GM21447 (cell line): ENCODE measurements around the gene KIF1A.

Source experiments
- ATAC-seq: cut with Tn5 transposase; IDR thresholded peaks from one replicate; pipeline ENCODE4 v1.9.1; 2021; ENCODE audit not compliant: unreplicated experiment

KIF1A gene

GRCh38 chr2:240819126-240819857 is 727 bp downstream of the KIF1A start:
- no peak for ATAC-seq

DNA sequence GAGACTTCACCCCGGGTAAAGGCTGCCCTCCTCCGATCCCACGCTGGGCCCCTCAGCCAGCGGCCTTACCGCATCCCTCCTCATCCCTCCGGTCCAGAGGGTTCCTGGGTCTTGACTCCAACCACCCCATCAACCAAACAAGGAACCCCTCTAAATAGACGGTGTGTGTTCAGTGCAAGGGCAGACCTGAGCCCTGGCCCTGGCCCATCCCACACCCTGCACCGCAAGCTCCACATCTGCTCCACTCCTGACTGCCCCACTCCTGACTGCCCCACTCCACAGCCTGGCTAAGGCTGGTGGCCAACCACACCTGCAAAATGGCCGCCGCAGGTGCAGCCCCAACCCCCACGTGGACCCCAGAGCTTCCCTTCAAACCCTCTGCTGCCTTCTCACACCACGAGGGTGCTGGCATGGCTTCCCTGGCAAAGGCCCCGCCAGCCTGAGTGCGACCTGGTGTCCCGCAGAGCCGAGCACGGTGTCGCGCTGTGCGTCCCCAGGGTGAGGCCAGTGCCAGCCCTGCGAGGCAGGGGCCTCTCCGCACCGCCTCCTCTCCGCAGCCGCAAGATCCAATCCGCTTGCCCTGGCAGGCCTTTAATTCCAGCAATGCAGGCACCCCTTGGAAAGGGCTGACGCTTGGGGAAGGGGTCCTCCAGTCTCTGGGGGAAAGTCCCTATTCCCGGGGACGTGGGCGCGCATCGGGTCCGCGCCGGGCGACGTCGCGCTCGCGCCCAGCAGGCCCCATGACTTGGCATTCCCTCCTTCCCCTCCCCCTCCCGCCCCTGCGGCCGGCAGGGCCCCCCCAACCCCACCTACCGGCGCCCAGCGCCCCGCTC is 1.5 kb downstream of the KIF1A start:
- no peak for ATAC-seq

DNA sequence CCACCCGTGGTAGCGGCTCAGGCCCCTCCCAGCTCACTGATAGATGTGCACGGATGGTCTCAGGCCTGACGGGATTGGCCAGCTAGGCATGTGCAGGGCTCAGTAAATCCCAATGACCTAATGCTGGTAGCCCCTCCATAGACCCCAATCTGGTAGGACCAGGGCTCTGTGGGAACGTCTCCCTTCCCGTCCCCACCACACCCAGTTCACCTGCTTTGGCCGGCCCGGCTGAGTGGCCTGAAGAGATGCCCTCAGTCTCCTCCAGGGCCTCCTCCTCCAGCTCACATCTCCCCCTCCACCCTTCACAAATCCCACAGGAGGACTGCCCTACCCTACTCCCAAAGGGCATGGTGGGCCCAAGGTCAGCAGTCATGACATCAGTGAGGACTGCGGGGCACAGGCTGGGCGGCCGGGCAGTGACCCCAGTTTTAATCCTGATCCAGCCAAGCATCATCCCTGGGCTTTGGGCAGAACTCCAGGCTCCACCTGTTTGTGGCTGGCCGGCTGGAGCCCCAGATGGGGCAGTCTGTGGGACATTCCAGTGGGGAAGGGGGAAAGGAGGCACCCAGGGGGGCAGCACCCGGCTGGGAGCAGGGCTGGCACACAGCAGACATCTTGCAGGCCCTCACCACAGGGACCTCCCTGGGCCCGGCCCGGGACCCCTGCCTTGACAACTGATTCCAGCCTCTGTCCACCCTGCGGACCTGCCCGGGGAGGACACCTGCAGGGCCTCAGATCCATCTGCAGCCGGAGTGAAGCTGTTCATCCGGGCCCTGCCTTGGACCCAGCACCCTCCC is 2.3 kb downstream of the KIF1A start:
- ATAC-seq, result no peak

- ATAC-seq, result no peak
These were observed 3.2 kb downstream of the KIF1A start for GRCh38 chr2:240816584-240817495.

DNA sequence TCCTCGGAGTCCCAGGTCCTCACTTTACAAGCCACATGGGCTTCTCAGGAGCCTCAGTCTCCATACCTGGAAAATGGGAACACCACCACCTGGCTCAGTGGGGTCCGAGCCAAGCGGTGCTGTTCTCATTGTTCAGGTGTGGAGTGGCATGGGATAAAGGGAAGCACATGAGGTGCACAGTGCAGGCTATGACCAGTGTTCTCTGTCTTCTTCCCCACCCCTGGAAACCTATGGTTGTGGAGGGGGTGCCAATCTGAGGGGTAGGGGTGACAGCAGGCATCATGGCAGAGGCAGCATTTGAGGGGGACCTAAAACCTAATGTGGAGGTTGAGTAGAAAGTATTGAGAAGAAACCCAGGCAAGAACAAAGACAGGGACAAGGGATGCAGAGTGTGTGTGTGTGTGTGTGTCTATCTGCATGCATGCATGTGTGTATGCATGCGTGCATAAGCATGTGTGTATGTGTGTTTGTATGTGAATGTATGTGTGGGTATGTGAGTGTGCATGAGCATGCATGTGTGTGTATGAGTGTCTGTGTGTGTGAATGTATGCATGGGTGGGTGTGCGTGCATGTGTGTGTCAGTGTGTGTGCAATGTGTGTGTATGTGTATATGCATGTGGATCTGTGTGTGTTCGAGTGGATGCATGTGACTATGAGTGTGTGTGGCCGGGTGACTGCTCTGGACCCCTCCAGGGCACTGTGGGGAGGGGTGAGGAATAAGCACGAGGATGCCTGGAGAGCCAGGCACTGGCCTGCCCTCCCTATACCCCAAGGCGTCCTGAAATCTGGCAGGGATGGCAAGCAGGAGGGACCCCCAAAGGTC is 4.0 kb downstream of the KIF1A start:
- no peak for ATAC-seq

DNA sequence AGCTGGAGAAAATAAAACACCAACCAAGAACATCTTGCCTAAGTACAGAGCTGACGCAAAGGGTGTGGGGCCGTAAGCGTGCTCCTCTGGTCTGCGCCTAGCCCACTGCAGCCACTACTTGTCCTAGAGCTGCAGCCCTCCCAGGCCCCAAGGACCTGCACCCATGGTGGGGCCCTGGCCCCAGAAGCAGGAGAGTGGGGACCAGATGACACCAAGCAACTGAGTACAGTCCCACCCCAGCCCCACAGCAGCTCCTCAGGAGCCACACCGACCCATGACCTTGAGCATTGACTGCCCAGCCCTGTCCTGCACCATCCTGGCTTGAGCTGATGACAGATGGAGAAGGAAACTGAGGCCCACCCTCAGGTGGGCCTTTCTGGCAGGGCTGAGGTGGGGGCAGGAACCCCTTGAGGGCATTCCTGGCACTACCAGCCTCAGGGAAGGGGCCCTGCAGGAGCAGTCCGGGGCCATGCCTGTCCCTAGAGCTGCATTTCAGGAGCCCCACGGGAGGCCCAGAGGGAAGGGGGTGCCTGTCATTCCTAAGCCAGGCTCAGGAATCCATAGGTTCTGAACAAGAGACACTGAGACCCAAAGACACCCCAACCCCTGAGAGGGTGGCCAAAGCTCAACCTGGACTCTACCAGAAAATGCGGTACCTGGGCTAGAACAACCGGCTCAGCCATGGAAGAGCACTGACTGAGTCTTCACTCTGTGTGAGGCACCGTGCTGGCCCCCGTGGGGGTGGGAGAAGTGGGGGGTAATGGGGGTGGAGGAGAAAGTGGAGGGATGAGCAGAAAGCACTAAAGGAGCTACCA is 4.9 kb downstream of the KIF1A start:
- no peak for ATAC-seq

DNA sequence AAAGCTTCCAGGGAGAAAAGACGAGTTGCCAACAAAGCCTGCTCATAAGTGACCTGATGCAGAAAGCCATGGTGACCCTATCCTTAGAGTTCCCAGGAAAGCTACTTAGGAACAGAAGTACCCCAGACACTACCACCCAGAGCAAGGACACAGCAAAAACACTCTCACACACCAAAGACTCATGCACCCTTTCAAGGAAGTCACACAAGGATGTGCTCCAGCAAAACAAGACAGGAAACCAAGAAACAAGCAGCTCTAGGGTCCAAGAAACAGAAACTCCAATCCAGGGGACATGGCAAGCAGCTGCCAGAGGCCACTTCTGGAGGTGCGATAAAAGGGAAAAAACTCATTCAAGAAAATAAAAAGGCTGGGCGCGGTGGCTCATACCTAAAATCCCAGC is 5.7 kb downstream of the KIF1A start:
- no peak for ATAC-seq

- ATAC-seq, result no peak
These were observed 6.6 kb downstream of the KIF1A start for GRCh38 chr2:240813231-240813921.

- no peak for ATAC-seq
These were observed 7.3 kb downstream of the KIF1A start for GRCh38 chr2:240812721-240813120.

DNA sequence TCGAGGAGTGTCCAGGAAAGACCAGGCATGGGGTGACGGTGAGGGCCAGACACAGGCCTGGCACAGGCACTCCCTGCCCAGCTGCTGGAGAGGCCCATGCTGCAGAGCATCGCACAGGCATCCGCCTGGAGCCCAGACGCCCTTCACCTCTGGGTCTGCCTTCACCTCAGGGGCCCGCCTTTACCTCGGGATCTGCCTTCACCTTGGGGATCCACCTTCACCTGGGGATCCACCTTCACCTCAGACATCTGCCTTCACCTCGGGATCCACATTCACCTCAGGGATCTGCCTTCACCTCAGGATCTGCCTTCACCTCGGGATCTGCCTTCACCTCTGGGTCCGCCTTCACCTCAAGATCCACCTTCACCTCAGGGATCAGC is 7.7 kb downstream of the KIF1A start:
- no peak for ATAC-seq

- ATAC-seq, result no peak
These were observed 8.4 kb downstream of the KIF1A start for GRCh38 chr2:240811346-240812300.

GRCh38 chr2:240810621-240811020 is 9.4 kb downstream of the KIF1A start:
- ATAC-seq, result no peak

- ATAC-seq, result no peak
These were observed 9.8 kb downstream of the KIF1A start for GRCh38 chr2:240810199-240810598.

DNA sequence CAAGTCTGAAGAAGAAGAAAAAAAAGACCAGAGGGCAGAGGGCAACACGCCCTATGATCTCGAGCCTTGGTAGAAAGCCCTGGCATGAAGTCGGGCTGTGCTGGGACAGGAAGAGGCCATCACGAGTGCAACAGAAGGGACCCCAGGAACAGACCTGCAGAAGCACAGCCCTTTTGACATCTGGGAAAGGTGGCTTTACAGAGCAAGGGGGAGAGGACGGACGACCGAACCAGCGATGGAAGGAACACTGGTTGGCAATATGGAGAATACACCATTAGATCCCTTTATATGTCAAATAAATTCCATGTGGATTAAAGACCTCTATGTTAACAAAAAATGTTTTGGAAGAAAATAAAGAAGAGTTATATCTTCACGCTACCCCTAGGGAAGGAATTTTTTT is 10.7 kb downstream of the KIF1A start:
- no peak for ATAC-seq

GRCh38 chr2:240806459-240806858 is 13.6 kb downstream of the KIF1A start:
- no peak for ATAC-seq

DNA sequence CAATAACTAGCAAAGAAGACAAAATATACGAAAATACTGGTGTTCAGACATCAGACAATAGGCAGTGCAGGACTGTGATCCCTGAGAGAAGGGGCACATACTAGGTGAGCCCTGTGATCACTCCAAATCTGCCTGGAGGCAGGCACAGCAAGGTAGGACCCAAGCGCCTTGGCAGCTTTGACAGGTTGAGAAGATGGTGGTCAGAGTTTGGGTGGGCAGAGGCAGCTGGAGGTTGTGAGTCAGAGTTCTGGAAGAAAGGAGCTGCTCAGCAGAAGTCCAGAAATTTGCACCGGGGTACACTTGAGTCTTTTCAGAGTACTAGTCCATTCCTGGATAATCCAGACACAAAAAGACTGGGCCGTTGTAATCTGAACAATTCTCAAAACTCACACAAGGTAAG is 14.0 kb downstream of the KIF1A start:
- no peak for ATAC-seq

GRCh38 chr2:240803191-240803590 is 16.8 kb downstream of the KIF1A start:
- ATAC-seq, result no peak
